Measurements from ENCODE around the gene PKP4.

The PKP4 gene

GRCh38 chr2:158677542-158677941, 220.8 kb downstream of the PKP4 start:
- no peak overlapping the region for H3K4me3 ChIP-seq (ENCODE audit: low read depth, low read length, poor library complexity, severe bottlenecking)
- no peaks in the 10 kb centered on the region for H3K36me3 ChIP-seq (ENCODE audit: insufficient read depth, low read length)
- no peaks in the 10 kb centered on the region for H3K9me2 ChIP-seq (ENCODE audit: low read depth, low read length)
- no peaks in the 10 kb centered on the region for H3K27me3 ChIP-seq (ENCODE audit: insufficient read depth, low read length)
- no peak overlapping the region for H3K27ac ChIP-seq (ENCODE audit: low read depth, low read length, poor library complexity, severe bottlenecking)
- no peak overlapping the region for H3K9ac ChIP-seq (ENCODE audit: low read length)
- no peak overlapping the region for H2AFZ ChIP-seq (ENCODE audit: low read length)
- no peaks in the 10 kb centered on the region for H4K20me1 ChIP-seq (ENCODE audit: insufficient read depth, low read length)
- TF ChIP-seq, protein P1, sequence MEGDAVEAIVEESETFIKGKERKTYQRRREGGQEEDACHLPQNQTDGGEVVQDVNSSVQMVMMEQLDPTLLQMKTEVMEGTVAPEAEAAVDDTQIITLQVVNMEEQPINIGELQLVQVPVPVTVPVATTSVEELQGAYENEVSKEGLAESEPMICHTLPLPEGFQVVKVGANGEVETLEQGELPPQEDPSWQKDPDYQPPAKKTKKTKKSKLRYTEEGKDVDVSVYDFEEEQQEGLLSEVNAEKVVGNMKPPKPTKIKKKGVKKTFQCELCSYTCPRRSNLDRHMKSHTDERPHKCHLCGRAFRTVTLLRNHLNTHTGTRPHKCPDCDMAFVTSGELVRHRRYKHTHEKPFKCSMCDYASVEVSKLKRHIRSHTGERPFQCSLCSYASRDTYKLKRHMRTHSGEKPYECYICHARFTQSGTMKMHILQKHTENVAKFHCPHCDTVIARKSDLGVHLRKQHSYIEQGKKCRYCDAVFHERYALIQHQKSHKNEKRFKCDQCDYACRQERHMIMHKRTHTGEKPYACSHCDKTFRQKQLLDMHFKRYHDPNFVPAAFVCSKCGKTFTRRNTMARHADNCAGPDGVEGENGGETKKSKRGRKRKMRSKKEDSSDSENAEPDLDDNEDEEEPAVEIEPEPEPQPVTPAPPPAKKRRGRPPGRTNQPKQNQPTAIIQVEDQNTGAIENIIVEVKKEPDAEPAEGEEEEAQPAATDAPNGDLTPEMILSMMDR (IDR thresholded peaks at IDR 0.05; ENCODE audit: low read length), result no peak
- TF ChIP-seq EZH2 (IDR thresholded peaks at IDR 0.05; ENCODE audit: borderline replicate concordance, low read length), result no peak
- no peaks in the 10 kb centered on the region for H3K4me1 ChIP-seq (ENCODE audit: insufficient read depth, low read length, severe bottlenecking)
- no peak overlapping the region for H3K4me2 ChIP-seq (ENCODE audit: low read length)
- H3K9me3 ChIP-seq (ENCODE audit: low read length), result no peaks in the 10 kb centered on the region
- no peaks in the 10 kb centered on the region for H3K79me2 ChIP-seq (ENCODE audit: insufficient read depth, low read length)
- H3F3A ChIP-seq (ENCODE audit: insufficient read depth, low read length), result no peaks in the 10 kb centered on the region

DNA sequence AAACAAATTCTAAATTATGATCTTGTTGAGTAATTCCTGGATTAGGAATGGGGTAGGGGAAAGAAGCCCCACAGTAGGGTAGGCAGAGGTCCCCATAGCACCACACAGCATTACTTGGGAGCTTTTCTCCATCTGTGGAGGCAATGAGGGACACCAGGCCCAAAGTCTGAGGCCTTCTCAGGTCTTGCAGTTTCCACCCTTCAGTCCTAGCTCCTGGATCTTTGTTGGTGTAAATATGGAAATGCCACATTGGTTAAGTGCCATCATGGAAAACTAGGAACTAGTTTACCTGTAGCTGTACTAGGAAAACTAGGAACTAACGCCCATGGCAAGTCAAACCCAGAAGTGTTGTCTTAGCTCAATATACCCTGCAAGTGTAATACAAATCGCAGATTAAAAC, 225.1 kb downstream of the PKP4 start:
- Histone ChIP-seq H3K27ac (ENCODE audit: low read depth, low read length, poor library complexity, severe bottlenecking) (no peak overlapping the region), H3K4me1 (ENCODE audit: insufficient read depth, low read length, severe bottlenecking) (no peaks in the 10 kb centered on the region), H3K4me2 (ENCODE audit: low read length) (no peak overlapping the region), H3K79me2 (ENCODE audit: insufficient read depth, low read length) (no peaks in the 10 kb centered on the region), H3F3A (ENCODE audit: insufficient read depth, low read length) (no peaks in the 10 kb centered on the region), H2AFZ (ENCODE audit: low read length) (no peak overlapping the region), H4K20me1 (ENCODE audit: insufficient read depth, low read length) (no peaks in the 10 kb centered on the region), H3K4me3 (ENCODE audit: low read depth, low read length, poor library complexity, severe bottlenecking) (no peak overlapping the region), H3K36me3 (ENCODE audit: insufficient read depth, low read length) (no peaks in the 10 kb centered on the region), H3K9me3 (ENCODE audit: low read length) (no peaks in the 10 kb centered on the region), H3K27me3 (ENCODE audit: insufficient read depth, low read length) (no peaks in the 10 kb centered on the region), H3K9ac (ENCODE audit: low read length) (no peak overlapping the region), H3K9me2 (ENCODE audit: low read depth, low read length) (no peaks in the 10 kb centered on the region)
- TF ChIP-seq EZH2 (IDR thresholded peaks at IDR 0.05; ENCODE audit: borderline replicate concordance, low read length), result no peak
- TF ChIP-seq, protein P1 (IDR thresholded peaks at IDR 0.05; ENCODE audit: low read length), result no peak

GRCh38 chr2:158685646-158686045, 228.9 kb downstream of the PKP4 start:
- no peak overlapping the region for H3K4me2 ChIP-seq (ENCODE audit: low read length)
- H3K9ac ChIP-seq (ENCODE audit: low read length), result no peak overlapping the region
- H3K36me3 ChIP-seq (ENCODE audit: insufficient read depth, low read length), result no peaks in the 10 kb centered on the region
- no peaks in the 10 kb centered on the region for H4K20me1 ChIP-seq (ENCODE audit: insufficient read depth, low read length)
- H3F3A ChIP-seq (ENCODE audit: insufficient read depth, low read length), result no peaks in the 10 kb centered on the region
- TF ChIP-seq, protein P1 (IDR thresholded peaks at IDR 0.05; ENCODE audit: low read length), result no peak
- TF ChIP-seq EZH2 (IDR thresholded peaks at IDR 0.05; ENCODE audit: borderline replicate concordance, low read length), result no peak
- H3K27me3 ChIP-seq (ENCODE audit: insufficient read depth, low read length), result peaks cover 6% of the 10 kb centered on the region; the same call in 1 of the 2 replicates
- H3K9me2 ChIP-seq (ENCODE audit: low read depth, low read length), result no peaks in the 10 kb centered on the region
- no peaks in the 10 kb centered on the region for H3K9me3 ChIP-seq (ENCODE audit: low read length)
- no peak overlapping the region for H3K27ac ChIP-seq (ENCODE audit: low read depth, low read length, poor library complexity, severe bottlenecking)
- no peaks in the 10 kb centered on the region for H3K79me2 ChIP-seq (ENCODE audit: insufficient read depth, low read length)
- H3K4me3 ChIP-seq (ENCODE audit: low read depth, low read length, poor library complexity, severe bottlenecking), result no peak overlapping the region
- H3K4me1 ChIP-seq (ENCODE audit: insufficient read depth, low read length, severe bottlenecking), result no peaks in the 10 kb centered on the region
- no peak overlapping the region for H2AFZ ChIP-seq (ENCODE audit: low read length)
